VCaP (cell line): ENCODE data around the gene NT5C1A.

Source experiments
- H3K27ac ChIP-seq: fragments of 450-650 bp; 2 replicates; pipeline ENCODE4 v1.5.1; 2017
- TF ChIP-seq, protein P1 (sequence below): fragments of 450-650 bp; conservative IDR thresholded peaks from 2 replicates; pipeline ENCODE4 v1.5.1; 2017; ENCODE audit warnings: mild to moderate bottlenecking, moderate library complexity

The NT5C1A gene

DNA sequence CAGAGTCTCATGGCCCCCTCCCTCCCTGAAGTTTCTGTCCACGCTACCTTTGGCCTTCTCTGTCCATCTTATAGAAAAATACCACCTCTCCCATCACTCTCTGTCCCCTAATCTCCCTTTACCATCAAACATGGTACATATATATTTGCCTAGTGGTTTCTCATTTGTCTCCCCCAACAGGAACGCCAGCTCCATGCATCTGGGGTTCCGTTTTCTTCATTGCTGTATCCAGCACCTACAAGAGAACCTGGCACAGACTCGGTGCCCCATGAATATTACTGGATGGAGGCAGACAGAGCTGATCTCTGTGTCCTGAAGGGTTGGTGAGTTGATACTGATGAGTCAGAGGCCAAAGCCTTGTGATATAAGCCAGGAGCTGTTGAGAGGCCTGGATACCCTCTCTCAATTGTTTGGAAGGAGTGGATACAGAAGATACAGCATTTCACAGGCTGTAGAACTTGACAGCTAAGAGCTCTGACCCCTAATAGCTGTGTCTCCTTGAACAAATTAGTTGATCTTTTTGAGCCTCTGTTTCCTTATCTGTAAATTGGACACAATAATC is 54.3 kb downstream of the NT5C1A start:
- no peak overlapping the region for H3K27ac ChIP-seq
- TF ChIP-seq, protein P1, sequence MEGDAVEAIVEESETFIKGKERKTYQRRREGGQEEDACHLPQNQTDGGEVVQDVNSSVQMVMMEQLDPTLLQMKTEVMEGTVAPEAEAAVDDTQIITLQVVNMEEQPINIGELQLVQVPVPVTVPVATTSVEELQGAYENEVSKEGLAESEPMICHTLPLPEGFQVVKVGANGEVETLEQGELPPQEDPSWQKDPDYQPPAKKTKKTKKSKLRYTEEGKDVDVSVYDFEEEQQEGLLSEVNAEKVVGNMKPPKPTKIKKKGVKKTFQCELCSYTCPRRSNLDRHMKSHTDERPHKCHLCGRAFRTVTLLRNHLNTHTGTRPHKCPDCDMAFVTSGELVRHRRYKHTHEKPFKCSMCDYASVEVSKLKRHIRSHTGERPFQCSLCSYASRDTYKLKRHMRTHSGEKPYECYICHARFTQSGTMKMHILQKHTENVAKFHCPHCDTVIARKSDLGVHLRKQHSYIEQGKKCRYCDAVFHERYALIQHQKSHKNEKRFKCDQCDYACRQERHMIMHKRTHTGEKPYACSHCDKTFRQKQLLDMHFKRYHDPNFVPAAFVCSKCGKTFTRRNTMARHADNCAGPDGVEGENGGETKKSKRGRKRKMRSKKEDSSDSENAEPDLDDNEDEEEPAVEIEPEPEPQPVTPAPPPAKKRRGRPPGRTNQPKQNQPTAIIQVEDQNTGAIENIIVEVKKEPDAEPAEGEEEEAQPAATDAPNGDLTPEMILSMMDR: no peak

DNA sequence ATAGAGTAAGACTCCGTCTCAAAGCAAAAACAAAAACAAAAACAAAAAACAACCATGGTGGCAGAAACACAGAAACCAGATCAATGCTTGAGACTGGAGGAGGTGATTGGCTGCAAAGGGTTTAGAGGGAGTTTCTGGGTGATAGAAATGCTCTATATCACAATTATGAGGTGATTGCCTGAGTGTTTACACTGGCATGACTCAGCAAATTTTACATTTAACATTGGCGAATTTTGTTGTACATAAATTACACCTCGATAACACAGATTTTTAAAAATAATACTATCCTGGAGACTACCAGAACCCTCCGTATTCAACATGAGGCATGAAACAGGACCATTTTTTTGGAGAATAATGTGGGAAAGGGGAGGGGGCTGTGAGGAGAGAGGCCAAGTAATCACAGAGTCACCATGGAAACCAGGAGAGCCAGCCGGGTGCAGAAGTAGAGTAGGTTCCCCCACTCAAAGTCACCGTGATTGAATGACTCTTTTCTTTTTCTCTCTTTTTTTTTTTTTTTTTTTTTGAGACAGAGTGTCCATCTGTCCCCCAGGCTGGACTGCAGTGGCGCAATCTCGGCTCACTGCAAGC is 56.7 kb downstream of the NT5C1A start:
- TF ChIP-seq, protein P1: no peak

DNA sequence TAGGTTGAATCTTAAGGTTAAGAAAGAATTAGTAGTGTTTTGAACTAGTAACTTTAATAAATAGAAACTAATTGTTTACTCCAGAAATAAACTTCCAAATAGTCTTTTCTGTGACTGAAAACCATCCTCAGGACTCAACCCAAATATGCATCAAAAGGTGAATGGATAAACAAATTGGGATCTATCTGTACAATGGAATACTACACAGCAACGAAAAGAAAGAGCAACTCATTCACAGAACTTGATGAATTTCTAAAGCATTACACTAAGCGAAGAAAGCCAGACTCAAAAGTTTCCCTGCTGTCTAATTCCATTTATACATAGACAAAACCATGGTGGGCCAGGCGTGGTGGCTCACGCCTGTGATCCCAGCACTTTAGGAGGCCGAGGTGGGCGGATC is 57.4 kb downstream of the NT5C1A start:
- TF ChIP-seq, protein P1: no peak
- H3K27ac ChIP-seq: no peak overlapping the region

More for the DNA sequence above, 56.7 kb downstream of the NT5C1A start:
- H3K27ac ChIP-seq: no peak overlapping the region

DNA sequence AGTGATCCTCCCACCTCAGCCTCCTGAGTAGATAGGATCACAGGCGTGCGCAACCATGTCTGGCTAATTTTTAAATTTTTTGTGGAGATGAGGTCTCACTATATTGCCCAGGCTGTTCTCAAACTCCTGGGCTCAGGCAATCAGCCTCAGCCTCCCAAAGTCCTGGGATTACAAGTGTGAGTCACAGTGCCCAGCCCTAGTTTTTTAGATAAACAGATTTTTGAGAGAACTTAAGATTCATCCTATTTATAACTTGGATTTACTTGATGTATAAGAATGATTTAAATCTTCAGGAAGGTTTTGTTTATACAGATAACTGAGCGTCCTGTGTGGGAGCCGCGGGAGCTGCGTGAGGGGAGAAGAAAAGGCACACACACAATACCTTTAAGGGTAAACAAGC is 58.7 kb downstream of the NT5C1A start:
- TF ChIP-seq, protein P1: no peak
- H3K27ac ChIP-seq: no peak overlapping the region

DNA sequence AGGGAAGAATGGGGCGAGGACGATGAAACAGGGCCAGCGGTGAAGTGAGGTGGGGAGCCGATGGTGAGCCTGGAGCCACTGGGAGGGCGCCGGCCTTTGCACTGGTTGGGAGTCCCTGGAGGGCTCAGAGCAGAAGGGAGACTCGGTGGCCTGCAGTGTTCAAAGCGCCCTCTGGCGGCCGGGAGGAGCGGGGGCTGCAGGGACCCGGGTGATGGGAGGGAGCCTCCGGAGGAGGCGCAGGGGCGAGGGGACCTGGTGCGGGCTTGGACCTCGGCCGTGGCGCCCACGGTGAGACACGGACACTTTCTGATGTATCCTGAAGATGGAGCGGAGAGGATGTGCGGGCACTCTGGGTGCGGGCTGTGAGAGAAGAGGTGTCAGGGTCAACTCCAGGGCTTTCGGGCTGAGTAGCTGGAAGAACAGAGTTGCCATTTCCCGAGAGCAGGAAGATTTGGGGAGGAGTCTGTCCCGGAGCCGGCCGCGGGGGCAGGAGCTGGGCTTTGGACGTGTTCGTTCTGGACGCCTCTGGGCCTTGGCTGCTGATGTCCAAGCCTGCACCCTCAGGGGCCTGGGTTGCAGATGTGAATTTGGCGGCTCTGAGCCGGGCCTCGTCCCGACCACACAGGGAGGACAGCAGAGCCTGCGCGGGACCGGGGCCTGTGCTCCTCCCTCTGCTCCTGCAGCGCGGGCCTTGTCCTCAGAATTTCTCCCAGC is 62.1 kb downstream of the NT5C1A start:
- TF ChIP-seq, protein P1: peak; percentile 62; the same call in 1 of the 2 replicates

More for the DNA sequence above, 62.1 kb downstream of the NT5C1A start:
- no peak overlapping the region for H3K27ac ChIP-seq
